Type B pancreatic cell (in vitro differentiated cells): ENCODE measurements around the gene CTNNA3. TPM values are rescaled to one million over a fixed set of nuclear protein-coding genes. Genes with fewer than 3 reads are reported as not detected.

Experiments
- DNase-seq: peaks from one replicate; pipeline ENCODE4 v3.0.0; 2021; ENCODE audit warnings: mixed read lengths; ENCODE audit not compliant: unreplicated experiment; ENCODE audit errors: extremely low spot score
- H3K27ac Mint-ChIP-seq: 2 replicates; pipeline ENCODE4 v1.8.0; 2021; ENCODE audit warnings: mild to moderate bottlenecking, mixed read lengths
- H3K27me3 Mint-ChIP-seq: 2 replicates; pipeline ENCODE4 v1.8.0; 2021; ENCODE audit warnings: mixed read lengths
- H3K36me3 Mint-ChIP-seq: 2 replicates; pipeline ENCODE4 v1.8.0; 2021; ENCODE audit warnings: mixed read lengths
- H3K4me1 Mint-ChIP-seq: one replicate; pipeline ENCODE4 v1.8.0; 2021; ENCODE audit warnings: mixed read lengths; ENCODE audit not compliant: unreplicated experiment
- H3K4me3 Mint-ChIP-seq: 2 replicates; pipeline ENCODE4 v1.8.0; 2021; ENCODE audit warnings: mild to moderate bottlenecking, mixed read lengths
- H3K9me3 Mint-ChIP-seq: 2 replicates; pipeline ENCODE4 v1.8.0; 2021; ENCODE audit warnings: mixed read lengths
- CTCF ChIP-seq: fragments of 200-600 bp; sonication (generic); conservative IDR thresholded peaks from 2 replicates; pipeline ENCODE4 v1.5.0; 2021; ENCODE audit warnings: antibody characterized with exemption, mild to moderate bottlenecking
- total RNA-seq: library from RNA; stranded (reverse); gene quantifications from 2 replicates; pipeline ENCODE4 v1.2.1, GENCODE V29; 2021; ENCODE audit warnings: low replicate concordance

CTNNA3 gene
- total RNA-seq, 1 donor from 2014 or later: 2.6 TPM

- no peak overlapping the region for H3K4me3 Mint-ChIP-seq
- no peaks in the 10 kb centered on the region for H3K9me3 Mint-ChIP-seq
- peaks cover 3% of the 10 kb centered on the region for H3K27me3 Mint-ChIP-seq
- H3K4me1 Mint-ChIP-seq: no peaks in the 10 kb centered on the region
- no peak for DNase-seq
- no peak overlapping the region for H3K27ac Mint-ChIP-seq
- no peaks in the 10 kb centered on the region for H3K36me3 Mint-ChIP-seq
- no peak for TF ChIP-seq CTCF
Measured at GRCh38 chr10:66877361-66877760, 818.6 kb downstream of the CTNNA3 start.

- Mint-ChIP-seq H3K27ac (no peak overlapping the region), H3K27me3 (no peaks in the 10 kb centered on the region), H3K9me3 (no peaks in the 10 kb centered on the region), H3K4me3 (no peak overlapping the region), H3K4me1 (no peaks in the 10 kb centered on the region), H3K36me3 (no peaks in the 10 kb centered on the region)
- TF ChIP-seq CTCF: no peak
- DNase-seq: no peak
Measured at GRCh38 chr10:66869635-66870034, 826.4 kb downstream of the CTNNA3 start.

GRCh38 chr10:66862687-66863258 lies 833.2 kb downstream of the CTNNA3 start:
- Mint-ChIP-seq H3K27me3 (no peaks in the 10 kb centered on the region), H3K27ac (no peak overlapping the region), H3K9me3 (no peaks in the 10 kb centered on the region), H3K4me3 (no peak overlapping the region), H3K4me1 (no peaks in the 10 kb centered on the region), H3K36me3 (no peaks in the 10 kb centered on the region)
- no peak for DNase-seq
- no peak for TF ChIP-seq CTCF

GRCh38 chr10:66860376-66860945 lies 835.5 kb downstream of the CTNNA3 start:
- Mint-ChIP-seq H3K36me3 (no peaks in the 10 kb centered on the region), H3K9me3 (no peaks in the 10 kb centered on the region), H3K4me3 (no peak overlapping the region), H3K4me1 (no peaks in the 10 kb centered on the region), H3K27me3 (no peaks in the 10 kb centered on the region), H3K27ac (no peak overlapping the region)
- no peak for DNase-seq
- no peak for TF ChIP-seq CTCF

GRCh38 chr10:66852811-66853210 lies 843.2 kb downstream of the CTNNA3 start:
- DNase-seq: no peak
- TF ChIP-seq CTCF: no peak
- no peaks in the 10 kb centered on the region for H3K27me3 Mint-ChIP-seq
- H3K9me3 Mint-ChIP-seq: no peaks in the 10 kb centered on the region
- H3K36me3 Mint-ChIP-seq: no peaks in the 10 kb centered on the region
- no peak overlapping the region for H3K4me3 Mint-ChIP-seq
- no peak overlapping the region for H3K27ac Mint-ChIP-seq
- H3K4me1 Mint-ChIP-seq: no peaks in the 10 kb centered on the region
